SKM-1 (cell line): Measurements from ENCODE around the gene HAPSTR1.
"Not testable (repeated sequence)": the region's sequence is repeated elsewhere in the genome, so short reads cannot be mapped to it uniquely, and the experiment has no call there.

Experiments used
- DNase-seq: peaks from one replicate; lab custom pipeline; 2025; ENCODE audit not compliant: unreplicated experiment; lab: John Stamatoyannopoulos, UW

The HAPSTR1 gene, protein sequence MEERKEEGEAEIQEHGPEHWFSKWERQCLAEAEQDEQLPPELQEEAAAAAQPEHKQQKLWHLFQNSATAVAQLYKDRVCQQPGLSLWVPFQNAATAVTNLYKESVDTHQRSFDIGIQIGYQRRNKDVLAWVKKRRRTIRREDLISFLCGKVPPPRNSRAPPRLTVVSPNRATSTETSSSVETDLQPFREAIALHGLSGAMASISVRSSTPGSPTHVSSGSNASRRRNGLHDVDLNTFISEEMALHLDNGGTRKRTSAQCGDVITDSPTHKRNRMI

GRCh38 chr16:9090960-9091866 lies at the start of gene HAPSTR1:
Gene HAPSTR1, plus strand, starts transcription at chr16:9091644. Its CDS starts 401 bp downstream, at chr16:9092045.
- DNase-seq = peak; percentile 99

DNA sequence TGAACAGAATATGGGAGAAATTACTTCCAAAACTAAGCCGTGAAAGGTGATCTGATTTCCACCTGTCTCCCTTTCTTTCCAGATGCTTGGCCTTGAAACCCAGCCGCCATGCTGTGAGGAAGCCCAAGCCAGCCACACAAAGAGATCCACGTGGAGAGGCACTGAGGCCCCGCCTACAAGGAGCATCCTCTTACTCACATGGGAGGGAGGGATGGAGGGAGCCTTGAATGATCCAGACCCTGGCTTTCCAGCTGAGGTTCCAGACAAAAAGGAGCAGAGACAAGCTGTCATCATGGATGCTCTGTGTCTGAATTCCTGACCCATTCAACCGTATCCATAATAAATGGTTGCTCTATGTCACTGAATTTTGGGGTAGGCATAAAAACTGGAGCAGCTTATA lies 48.9 kb upstream of the HAPSTR1 start:
- DNase-seq = no peak

DNA sequence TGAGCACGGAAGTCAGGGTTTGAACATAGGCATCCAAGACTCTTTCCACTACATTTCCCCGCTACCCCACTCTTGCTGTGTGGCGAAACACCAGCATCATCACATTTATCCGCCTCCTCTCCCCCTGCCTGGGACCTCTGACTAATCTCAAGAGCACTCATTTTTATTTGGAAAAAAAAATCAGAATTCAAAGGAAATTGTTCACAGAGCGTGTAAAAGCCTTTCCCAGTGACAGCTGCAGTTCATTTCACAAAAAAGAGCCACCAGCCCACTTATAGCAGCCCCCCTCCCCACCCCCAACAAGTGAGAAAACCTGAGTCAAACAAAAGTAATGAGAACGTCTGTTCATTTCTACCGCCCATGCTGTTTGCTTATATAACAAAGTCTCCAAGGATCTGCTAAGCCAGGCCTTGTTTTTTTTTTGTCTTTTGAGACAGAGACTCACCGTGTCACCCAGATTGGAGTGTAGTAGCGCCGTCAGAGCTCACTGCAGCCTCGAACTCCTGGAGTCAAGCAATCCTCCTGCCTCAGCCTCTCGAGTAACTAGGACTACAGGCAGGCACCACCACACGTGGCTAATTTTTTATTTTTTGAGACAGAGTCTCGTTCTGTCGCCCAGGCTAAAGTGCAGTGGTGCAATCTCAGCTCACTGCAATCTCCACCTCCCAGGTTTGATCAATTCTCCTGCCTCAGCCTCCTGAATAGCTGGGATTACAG lies 48.3 kb upstream of the HAPSTR1 start:
- no peak for DNase-seq

DNA sequence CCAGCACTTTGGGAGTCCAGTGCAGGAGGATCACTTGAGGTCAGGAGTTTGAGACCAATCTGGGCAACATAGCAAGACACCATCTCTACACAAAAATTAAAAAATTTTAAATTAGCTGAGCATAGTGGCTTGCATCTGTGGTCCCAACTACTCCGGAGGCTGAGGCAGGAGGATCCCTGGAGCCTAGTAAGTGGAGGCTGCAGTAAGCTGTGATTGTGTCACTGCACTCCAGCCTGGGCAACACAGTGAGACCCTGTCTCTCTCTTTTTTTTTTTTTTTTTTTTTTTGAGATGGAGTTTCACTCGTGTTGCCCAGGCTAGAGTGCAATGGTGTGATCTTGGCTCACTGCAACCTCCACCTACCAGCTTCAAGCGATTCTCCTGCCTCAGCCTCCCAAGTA lies 45.9 kb upstream of the HAPSTR1 start:
- DNase-seq = not testable (repeated sequence)

DNA sequence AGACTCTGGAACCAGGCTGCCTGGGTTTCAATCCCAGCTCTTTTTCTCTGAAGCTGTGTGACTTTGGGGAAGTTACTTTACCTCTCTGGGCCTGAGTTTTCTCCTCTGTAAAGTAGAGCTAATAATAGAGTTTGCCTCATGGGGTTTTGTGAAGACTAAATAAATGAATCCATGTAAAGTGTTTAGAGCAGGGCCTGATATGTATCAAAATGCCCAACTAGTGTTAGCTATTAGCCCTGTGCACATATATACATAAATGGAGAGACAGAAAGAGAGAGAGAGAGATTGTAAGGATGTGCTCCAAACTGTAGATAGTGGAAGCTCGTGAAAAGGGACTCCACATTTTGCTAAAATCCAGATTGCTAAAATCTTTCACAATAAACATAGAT lies 44.8 kb upstream of the HAPSTR1 start:
- DNase-seq = no peak

- DNase-seq = peak; percentile 73
Measured at GRCh38 chr16:9047689-9048301, 43.6 kb upstream of the HAPSTR1 start.

- DNase-seq = no peak
Measured at GRCh38 chr16:9048302-9048700, 43.1 kb upstream of the HAPSTR1 start.

DNA sequence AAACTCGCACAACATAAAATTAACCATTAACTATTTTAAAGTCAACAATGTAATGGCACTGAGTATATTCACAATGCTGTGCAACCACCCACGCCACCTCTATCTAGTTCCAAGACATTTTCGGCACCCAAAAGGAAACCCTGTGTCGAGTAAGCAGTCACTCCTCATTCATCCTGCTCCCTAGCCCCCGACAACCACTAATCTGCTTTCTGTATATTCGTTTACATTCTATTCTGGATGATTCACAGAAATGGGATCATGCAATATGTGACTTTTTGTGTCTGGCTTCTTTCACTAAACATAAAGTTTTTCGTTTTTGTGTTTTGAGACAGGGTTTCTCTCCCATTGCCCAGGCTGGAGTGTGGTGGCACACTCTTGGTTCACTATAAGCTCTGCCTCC lies 42.2 kb upstream of the HAPSTR1 start:
- no peak for DNase-seq

DNA sequence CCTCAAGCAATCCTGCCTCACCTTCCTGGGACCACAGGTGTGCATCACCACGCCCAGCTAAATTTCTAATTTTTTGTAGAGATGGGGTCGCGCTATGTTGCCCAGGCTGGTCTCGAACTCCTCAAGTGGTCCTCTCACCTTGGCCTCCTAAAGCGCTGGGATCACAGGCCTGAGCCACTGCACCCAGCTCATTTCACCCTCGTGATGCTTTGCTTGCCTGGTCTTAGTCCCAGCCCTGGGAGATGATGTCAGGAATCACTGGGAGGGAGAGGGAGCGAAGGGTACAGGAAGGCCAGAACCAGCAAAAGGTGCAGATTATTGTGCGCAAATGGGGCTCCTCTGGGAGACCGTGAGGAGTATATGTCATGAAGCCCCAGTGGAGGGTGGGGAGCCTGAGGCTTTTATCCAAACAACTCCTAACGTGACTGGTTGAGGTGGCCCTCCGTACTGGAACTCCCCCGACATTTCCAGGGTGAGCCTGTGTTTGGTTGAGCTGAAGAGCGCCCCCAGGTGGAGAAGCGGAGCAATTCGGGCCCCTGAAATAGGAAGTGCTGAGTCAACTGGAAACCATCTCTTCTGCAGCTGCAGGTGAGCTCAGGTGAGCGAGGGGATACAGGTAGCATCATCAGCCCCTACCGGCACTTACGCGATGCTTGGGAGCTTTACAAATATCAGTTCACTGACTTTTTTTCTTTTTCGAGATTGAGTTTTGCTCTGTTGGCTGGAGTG lies 41.2 kb upstream of the HAPSTR1 start:
- no peak for DNase-seq

- DNase-seq = no peak
Measured at GRCh38 chr16:9053006-9053601, 38.3 kb upstream of the HAPSTR1 start.

DNA sequence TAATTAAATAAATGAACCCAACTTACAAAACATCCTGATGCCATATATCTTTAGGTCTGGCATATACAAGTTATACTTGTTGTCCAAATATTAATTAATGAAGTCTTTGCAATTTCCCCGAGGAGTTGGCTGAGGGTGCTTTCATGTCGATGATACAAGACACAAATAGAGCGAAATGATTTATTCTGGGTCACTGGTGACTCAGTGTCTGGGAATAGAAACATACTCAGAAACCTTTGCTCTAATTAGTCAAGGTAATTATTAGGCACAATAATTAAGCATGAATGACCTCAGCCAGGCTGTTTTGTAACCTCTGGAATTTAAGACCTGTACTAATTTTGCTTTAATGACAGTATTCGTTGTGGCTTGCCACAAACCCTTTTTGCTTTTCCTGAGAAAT lies 37.0 kb upstream of the HAPSTR1 start:
- DNase-seq = no peak

GRCh38 chr16:9055115-9055514 lies 36.3 kb upstream of the HAPSTR1 start:
- no peak for DNase-seq

DNA sequence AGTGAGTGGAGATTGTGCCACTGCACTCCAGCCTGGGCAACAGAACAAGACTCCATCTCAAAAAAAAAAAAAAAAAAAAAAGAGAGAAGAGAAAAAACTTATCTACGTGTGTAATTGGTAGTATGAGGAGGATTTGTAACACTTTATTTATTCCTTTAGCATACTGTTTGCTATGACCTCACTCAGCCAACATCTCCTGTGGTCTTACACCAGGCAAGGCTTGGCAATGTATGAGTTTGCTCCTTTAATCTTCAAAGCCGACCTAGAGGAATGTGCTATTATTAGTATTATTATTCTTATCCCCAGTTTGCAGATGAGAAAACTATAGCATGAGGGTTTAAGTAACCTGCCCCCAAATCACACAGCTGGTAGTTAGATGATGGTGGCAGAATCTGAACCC lies 35.8 kb upstream of the HAPSTR1 start:
- DNase-seq = no peak

- no peak for DNase-seq
Measured at GRCh38 chr16:9056061-9056460, 35.4 kb upstream of the HAPSTR1 start.

DNA sequence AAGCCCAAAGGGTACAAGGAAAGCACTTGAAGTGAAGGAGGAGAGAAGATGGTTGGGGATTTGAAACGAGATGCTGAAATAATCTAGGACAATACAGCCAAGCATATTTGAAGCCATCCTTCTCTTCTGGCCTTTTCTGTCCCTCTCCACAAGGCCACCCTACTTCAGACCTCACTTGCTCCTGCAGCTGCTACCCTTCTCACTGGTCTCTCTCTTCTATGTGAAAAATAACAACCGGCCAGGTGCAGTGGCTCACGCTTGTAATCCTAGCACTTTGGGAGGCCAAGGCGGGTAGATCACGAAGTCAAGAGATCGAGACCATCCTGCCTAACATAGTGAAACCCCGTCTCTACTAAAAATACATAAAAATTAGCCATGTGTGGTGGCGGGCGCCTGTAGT lies 33.2 kb upstream of the HAPSTR1 start:
- DNase-seq = no peak

- no peak for DNase-seq
Measured at GRCh38 chr16:9060225-9060624, 31.2 kb upstream of the HAPSTR1 start.

DNA sequence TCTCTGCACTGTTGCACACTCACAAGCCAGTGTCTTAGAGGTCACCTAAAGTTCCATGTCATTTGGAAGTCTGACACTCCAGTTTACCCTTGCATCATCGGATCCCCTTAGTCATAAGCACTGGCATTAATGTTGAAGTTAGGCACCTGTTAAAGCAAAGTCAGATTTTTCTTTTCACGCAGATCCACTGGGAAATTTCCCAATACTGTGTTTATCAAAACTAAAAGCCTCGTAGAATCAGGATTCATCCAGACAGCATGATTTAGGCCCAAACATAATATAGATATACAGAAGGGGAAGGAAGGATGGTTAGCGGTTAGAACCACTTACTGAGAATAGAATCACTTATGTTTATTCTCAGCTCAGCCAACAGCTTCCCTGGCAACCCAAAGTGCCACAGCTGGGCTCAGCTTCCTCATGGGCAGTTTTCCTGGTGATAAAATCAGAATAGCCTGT lies 30.1 kb upstream of the HAPSTR1 start:
- peak; percentile 75 for DNase-seq

GRCh38 chr16:9062301-9062700 lies 29.1 kb upstream of the HAPSTR1 start:
- DNase-seq = no peak

GRCh38 chr16:9065077-9065476 lies 26.4 kb upstream of the HAPSTR1 start:
- DNase-seq = no peak

DNA sequence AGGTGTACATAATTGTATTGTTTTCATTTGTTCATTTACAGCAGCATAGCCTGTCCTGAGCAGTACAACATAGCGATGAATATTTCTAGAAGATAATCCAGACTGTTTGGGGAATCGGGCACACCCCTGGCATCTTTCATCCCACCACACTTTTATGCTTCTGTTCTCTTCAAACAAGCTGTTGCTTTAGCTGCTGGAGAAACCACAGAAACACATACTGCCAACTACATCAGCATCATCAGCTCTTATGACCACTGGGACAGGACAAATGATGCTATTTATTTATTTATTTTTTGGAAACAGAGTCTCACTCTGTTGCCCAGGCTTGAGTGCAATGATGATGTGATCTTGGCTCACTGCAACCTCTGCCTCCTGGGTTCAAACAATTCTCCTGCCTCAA lies 22.6 kb upstream of the HAPSTR1 start:
- no peak for DNase-seq
